AG08395 (cell line): Measurements from ENCODE around the gene DNAJB4.
"Not testable (repeated sequence)": the region's sequence is repeated elsewhere in the genome, so short reads cannot be mapped to it uniquely, and the experiment has no call there.

Experiments
- DNase-seq: peaks from one replicate; pipeline ENCODE4 v3.0.0; 2012; ENCODE audit warnings: mixed read lengths, low spot score

Gene DNAJB4

DNA sequence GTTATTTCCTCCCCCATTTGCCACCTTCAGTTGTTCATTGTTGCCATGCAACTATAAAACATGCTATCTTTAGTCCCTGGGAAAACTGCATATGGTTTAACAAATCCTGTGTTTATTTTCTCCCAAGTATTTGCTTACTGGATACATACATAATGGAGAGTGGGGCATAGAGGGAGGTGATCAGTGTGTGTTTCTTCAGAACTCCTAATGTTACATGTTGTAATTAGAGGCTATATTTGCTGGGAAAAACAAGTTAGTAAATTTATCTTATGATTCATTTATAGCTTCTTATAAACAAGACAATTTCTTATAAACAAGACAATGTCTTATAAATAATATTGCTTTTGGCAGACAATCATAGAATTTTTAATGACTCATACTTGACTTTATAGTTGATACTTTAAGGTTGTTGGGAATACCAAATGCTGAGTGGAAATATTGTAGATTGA, 33.8 kb downstream of the DNAJB4 start:
- no peak for DNase-seq

DNA sequence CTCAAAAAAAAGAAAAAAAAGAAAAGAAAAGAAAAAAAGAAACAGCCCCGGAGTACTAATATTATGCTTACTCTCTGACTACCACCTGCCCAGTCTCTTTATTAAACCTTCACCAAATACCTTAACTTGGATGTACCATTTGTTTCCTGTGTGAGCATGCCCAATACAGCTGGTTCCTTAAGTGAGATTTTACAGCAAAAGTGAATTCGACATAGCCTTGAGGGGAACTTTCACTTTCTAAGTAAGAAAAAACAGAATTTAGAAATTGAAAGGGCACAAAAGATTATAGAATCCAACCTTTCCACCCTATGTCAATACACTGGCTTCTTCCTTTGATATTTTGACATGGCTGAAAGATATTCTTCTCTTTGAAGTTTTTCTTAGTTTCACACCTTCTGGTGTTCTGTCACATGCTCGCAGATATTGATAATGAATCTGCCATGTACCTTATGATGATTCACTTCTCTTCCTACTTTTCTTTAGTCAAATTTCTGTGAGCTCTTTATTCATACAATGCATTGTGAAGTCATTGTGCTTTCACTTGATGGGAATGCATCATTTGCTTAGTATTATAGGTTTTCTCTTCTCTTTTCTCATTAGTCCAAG, 35.8 kb downstream of the DNAJB4 start:
- DNase-seq: no peak

DNA sequence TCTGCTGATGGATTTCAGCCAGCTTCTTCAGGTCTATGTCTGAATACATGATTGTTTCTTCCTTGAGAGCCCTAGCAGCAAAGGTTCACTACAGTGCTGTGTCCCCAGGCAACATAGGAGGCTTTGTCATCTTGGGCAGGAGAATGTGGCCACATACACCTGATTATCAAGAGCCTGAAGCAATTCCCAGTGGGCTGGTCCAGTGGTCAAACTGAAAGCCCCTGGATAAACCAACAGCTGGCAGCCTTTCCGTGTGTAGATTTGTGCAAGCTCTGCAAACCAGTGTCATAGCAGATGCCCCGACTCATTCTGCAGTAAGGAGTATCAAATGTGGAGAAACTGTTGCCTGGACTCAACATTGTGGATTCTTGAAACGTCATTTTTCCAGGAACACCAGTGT, 38.7 kb downstream of the DNAJB4 start:
- DNase-seq: no peak

DNA sequence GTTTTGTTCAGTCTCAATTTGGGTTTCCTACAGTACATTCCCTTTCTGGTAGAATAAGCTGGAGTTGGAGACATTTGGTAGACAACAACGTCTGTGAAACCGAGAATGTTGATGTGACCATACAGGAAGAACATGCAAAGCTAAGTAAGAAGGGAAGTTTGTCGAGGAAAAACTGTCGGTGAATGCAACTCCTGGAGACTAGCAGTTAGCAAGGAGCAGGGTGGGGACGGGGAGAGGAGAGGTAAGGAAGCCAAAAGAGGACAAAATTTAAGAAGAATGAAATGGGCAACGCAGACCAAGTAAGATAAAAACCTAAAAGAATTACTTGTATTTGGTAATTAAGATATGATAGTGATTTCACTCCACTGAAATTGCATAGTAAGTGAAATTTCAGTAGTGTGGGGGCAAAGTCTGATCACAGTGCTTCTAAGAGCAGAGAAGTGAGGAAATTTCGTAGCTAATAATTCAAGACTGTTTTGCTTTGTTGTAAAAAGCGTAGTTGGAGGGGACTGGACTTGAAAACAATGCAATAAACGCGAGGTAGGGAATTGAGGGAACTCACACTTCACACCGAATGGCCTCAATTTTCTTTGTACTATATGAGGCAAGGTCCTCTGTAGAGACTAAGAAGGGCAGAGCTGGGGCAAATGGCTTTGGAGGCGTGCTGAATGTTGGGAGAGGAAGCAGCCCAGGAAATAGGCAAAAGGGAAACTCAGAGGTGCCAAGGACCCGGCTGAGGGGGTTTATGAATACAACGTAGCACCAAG, 40.2 kb downstream of the DNAJB4 start:
- DNase-seq: no peak

DNA sequence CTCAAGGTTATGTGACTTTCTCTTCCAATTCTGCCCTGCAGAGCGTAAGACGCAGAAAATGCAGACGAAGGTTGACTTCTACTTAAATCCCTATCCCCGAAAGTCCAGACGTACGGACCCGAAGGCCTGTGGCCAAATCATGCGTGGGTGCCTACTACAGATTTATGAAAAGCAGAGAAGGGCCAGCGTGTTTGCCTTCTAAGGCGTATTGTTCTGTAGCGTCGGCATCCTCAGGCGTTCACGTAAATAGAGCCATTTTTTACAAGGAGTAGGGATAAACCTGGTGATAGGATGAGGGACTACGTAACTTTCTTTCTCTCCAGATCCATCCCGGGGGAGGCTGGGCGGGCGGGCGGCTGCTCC, 40.8 kb downstream of the DNAJB4 start:
- DNase-seq: no peak

DNA sequence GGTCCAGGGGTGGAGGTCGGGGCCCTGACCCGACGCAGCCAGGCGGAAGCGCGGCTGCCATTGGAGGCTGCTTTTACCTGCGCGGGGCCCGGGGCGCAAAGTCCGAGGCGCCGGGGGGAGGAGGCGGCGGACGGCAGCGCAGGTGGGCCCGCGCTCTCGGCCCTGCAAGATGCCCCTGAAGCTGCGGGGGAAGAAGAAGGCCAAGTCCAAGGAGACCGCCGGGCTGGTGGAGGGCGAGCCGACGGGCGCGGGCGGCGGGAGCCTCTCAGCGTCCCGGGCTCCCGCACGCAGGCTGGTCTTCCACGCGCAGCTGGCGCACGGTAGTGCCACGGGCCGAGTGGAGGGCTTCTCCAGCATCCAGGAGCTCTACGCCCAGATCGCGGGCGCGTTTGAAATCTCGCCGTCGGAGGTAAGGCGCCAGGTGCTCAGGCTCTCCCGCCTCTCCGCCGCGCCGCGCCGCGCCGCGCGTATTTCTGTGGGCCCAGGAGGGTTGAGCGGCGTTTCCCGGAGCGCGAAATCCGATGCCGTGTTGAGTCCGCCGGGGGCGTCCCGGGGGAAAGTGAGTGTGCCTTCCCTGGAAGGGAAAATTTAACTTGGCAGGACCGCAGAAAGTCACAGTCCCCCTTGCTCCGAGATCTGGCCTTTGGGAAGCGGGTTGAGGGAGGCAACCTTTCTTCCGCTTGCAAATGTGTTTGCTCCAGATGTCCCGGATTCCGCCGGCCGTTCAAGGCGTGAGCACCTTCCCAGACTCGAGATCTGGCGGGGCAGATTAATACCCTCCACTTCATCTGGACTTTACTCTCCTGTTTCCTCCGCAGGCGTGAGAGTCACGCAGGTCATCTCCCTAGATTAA, 41.4 kb downstream of the DNAJB4 start, which contains the start of gene GIPC2:
TSS of gene GIPC2 (plus strand) at position 41 of the 853 bp plus-strand sequence. CDS start at position 170, 129 bp downstream.
- peak; percentile 21 for DNase-seq

DNA sequence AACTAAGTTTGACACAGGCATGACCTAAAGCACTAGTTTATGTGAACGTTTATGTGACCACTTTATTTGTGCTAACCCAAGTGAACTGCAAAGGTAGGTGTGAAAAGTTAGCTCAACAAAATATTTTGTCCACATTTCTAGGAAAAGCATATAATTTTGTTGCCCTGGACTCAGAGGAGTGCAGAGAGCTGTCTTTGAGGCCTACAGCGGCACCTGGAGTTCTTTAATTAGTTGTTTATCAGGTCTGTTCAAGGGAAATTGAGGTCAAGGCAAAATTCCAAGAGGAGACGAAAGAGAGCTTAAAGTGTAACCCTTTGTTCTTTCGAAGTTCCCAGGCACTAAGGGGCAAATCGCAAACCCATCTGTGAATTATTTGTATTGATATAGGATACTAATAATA, 42.4 kb downstream of the DNAJB4 start:
- no peak for DNase-seq

DNA sequence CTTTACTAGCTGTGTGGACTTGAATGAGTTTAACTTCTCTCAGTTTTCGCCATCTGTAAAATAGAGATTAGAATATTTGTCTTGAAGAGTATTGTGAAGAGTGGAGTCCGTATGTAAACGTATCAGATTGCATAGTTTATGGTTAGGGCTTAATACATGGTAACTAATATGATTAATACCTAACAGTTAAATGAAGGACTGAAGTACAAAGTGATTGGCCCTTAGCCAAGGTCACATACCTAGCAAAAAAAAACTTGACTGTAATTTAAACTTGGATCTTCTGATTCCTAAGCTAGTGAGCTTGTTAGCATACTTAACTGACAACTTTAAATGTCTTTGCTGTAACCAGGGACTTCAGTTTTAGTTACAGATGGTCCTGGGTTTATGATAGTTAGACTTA, 42.9 kb downstream of the DNAJB4 start:
- no peak for DNase-seq

DNA sequence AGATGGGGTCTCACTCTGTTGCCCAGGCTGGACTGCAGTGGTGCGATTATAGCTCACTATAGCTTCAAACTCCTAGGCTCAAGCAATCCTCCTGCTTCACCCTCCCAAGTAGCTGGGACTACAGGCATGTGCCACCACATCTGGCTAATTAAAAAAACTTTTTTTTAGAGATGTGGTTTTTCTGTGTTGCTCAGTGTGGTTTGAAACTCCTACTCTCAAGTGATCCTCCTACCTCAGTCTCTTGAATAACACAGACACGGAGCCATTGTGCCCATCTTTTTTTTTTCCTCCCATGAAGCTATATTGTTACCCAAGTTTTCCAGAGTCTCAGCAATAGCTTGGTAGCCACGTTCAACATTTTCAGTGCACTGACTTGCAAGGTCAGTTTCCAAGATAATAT, 43.7 kb downstream of the DNAJB4 start:
- no peak for DNase-seq

DNA sequence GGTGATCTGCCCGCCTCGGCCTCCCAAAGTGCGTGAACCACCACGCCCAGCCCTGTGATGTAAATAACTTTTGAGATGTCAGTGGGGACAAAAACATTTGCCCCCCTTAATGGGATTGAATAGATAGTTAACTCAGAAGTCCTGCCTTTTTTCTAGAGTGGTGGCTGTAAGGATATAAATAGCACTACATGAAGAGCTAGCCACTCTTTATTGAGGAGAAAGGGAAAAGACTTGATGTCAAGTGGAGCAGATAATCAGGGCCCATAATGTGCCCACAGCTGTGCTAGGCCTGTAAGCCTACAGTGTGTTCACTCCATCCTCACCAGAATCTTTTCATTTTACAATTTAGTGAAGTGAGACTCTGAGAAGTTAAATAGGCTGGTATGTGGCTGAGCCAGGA, 44.7 kb downstream of the DNAJB4 start:
- DNase-seq: no peak

DNA sequence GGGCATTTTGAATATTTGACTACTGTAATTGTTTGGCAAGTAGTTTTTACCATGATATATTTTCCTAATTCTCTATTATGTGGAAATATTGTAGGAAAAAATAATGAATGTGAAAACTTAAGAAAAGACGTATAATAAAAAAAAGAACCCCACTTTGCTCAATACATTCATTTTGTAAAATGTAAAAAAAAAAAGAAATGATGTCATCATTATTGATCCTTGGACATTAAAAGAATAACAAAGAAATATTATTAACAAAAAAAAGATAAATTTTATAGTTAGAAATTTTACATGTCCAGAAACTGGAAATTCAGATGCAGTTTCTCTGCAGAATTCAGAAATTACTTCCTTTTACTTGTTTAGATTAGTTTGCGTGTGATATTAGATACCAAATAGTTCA, 46.3 kb downstream of the DNAJB4 start:
- DNase-seq: no peak

DNA sequence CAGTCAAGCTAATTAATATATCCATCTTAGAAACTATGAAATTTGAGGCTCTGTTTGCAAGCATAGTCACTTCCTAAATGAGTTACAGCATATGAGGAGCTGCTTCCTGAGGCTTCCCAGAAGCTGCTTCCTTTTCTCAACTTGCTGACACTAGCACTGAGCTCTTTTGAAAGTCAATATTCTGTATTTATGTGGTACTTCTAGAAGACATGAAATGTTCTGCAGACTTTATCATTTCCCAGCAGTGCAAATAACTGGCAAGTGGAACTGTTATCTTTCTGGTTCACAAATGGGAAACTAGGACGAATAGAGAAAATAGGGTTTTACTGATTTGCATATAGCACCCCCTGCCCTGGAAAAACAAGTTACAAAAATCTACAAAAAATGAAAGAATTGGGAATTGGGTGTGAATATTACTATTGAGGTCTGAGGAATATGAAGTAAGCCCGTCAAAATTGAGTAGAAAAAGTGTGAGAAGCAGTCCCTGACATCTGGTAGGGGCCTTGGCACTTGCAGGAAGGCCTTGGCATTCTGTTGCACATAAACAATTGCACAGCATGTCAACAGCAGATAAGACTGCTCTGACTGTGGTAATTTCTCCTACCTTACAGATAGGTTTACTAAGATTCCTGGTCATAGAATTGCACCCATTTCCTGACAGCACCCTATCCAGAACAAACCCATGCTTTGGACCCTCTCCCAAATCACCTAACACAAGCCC, 48.1 kb downstream of the DNAJB4 start:
- DNase-seq: no peak

DNA sequence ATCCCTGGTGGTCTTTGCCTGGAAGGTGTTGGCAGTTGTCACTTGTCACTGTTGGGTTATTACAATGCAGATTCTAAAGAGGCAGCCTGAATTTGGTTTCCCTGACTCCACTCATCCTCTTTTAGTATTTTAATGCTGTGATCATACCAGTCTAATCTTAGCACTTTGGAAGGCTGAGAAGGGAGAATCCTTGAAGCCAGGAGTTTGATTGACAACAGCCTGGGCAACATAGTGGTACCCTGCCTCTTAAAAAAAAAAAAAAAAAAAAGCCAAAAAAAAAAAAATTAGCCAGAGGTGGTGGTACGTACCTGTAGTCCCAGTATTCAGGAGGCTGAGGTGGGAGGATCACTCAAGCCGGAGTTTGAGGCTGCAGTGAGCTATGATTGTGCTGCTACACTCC, 48.8 kb downstream of the DNAJB4 start:
- no peak for DNase-seq

DNA sequence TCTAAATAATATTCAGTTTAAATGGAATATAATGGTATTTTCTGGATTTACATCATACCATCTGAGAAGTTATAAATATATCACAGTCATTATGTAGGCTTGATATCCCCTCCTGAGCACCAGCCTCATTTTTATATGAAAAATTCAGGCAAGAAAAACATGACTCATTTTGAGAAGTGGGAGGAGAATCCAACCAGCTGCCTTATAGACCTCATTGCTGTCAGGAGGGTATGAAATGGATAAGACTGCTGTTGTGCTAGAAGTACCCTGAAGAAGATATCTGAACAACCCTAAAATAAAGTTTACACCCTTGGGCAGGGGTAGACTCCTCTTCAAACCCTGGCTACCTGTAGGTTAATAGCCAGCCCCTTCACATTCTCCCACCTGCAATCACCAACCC, 49.8 kb downstream of the DNAJB4 start:
- no peak for DNase-seq

DNA sequence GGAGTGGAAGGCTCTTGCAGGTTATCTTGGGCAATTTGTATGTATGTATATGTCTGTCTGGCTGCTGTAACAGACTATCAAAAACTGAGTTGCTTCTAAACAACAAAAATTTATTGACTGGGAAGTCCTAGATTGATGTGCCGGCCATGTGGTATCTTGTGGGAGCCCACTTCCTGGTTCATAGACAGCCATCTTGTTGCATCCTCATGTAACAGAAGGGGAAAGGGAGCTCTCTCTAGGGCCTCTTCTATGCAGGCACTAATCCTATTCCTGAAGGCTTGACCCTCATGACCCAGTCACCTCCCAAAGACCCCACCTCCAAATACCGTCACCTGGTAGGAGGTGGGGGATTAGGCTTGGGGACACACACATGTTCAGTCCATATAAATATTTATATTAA, 50.2 kb downstream of the DNAJB4 start:
- no peak for DNase-seq

DNA sequence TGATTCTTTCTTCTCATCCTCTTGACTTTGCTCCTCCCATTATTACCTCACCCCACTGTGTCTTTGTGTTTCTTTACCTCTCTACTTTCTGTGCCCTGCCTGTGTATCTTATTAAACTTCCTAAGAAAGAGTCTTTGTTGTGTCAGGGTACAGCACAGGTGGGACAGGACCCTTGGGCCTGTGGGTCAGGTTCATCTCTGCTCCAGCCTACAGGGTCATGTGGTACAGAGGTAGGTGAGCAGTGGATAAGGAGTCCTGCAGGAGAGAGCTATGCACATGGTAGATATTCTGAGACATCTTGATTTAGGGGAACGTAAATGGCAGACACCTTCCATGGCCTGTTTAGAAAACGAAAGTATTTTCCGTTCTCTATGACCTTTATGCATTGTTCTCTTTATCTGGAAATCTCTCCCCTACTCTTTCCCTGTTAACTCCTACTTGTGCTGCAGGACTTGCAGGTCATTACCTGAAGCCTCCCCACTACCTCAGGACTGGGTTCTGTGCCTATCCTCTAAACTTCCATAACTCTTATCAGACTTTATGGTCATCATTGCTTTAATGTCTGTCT, 50.9 kb downstream of the DNAJB4 start:
- DNase-seq: no peak

DNA sequence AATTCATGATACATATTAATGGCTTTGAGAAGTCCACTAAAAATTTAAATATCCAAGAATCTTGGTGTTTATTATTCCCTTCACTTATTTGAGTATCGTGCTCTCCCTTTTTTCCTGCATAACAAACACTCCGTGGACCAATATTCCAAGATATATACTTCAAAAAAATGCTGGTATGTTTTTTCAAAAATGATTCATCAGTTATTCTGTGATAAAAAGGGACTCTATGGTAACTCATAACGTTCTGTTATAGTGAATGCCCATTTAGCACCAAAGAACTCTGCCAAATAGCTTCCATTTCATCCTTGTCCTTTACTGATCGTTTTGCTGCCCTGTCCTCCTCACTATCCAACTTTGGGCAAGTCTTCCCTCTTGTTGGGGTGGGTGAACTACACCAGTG, 53.9 kb downstream of the DNAJB4 start:
- DNase-seq: no peak

DNA sequence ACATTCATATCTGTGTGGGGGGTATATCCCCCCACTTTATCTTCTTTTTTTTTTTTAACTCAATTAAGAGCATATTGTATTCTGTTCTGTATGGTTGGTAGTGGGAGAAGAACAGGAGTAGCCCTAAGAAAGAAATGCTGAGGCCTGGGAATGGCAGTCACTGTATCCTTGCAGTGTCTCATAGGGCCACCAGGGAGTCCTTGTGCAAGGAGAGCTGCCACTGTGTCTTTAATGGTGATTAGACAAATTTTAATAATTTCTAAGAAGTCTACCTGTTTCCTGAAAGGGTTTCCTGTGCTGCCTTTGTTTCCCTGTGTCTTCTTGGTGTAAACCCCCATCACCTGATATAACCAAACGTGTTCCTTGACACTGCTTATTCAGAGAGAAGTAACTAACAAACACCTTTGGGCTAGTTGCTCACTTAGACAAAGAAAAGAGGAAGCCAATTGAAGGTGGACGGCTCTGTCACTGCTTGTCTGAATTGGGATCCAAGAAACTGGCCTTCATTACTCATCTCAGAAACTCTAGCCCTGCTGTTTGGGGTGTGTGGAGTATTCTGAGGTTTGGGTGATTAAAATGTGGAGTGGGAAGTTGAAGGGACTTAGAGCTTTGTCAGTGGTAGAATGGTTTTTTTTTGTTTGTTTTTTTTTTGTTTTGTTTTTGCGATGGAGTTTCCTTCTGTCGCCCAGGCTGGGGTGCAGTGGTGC, 56.3 kb downstream of the DNAJB4 start:
- no peak for DNase-seq

DNA sequence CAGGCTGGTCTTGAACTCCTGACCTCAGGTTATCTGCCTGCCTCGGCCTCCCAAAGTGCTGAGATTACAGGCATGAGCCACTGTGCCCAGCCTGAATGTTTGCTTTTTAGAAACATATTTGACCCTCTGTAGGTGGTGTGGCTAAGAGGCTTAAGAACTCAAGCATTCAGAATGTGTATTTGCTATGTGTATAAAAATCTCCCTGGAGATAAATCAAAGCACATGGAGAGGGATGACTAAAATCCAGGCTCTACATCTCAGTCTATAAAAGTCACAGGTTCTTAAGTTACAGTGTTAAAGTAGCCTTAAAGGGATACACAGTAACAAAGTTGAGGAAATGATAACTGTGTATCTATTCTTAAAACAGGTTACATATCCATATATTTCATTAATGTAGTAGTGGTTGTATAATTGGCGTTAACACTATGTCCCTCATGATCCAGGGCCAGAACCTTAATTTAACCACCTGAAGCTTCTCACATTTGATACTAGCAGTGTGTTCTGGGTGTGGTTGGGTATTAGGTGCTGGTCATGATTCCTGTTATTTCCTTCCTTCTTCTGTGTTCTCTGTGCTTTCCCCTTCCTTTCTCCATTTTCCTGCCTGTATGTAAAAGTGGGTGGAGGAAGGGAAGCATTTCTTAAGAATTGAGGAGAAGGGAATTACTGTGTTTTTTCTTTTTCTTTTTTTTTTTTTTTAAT, 57.2 kb downstream of the DNAJB4 start:
- DNase-seq: peak; percentile 37

DNA sequence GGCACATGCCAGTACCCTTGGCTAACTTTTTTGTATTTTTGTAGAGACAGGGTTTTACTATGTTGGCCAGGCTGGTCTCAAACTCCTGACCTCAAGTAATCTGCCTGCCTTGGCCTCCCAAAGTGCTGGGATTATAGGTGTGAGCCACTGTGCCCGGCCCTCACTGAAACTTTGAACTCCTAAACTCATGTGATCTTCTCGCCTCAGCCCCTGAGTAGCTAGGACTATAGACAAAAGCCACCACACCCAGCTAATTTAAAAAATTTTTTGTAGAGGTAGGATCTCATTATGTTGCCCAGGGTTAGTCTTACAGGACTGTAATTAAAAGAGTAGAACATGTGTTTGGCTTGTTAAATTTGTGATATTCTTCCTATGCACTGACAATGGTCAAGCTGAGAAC, 60.1 kb downstream of the DNAJB4 start:
- not testable (repeated sequence) for DNase-seq
